ENCODE data around the gene TMEM184A. TPM values are rescaled to one million over a fixed set of nuclear protein-coding genes. Genes with fewer than 3 reads are reported as not detected.
"Not testable (repeated sequence)": the region's sequence is repeated elsewhere in the genome, so short reads cannot be mapped to it uniquely, and the experiment has no call there.

TMEM184A gene
- total and polyA plus RNA-seq, 2 donors: 6.7 to 9.7 TPM

DNA sequence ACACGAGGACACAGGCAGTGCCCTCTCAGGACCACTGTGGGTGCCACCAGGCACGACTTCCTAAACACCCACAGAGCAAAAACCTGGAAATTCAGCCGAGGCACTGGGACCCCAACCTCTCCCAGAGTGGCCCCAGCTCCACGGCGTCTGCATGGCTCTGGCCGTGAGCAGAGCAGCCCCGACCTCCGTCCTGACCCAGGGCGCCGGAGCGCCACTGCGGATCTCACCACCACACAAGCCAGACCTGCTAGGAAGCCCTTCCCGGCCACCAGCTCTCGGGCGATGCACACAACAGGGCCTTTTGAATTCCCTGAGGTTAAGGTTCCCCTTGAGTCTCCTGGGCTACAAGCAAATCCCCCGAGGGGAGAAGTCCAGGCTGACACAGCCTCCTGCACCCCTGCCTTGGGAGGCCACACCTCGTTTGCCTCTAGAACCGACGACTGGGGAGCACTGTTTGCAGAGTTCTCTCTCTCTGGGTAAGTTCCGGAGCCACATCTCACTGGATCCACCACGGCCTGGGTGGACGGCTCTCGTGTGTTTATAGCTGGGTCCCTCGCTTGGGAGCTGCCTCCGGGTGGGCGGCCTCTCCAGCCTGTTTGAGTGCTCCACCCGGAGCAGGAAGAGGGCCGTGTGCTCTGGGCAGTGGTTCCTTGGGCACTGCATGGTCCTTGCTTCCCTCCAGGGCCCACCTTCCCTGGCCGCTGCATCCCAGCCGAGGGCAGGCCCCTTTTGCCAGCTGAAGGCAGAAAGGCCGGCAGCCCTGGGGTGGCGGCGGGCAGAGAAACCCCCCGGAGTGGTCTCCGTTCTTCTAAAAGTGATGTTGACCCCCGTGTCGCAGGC lies 29.4 kb upstream of the TMEM184A start:
- 79% methylated on average over 37 of the region's 37 CpGs for WGBS
- no peak for DNase-seq (ENCODE audit: extremely low spot score)
- no peaks in the 10 kb centered on the region for H3K4me1 ChIP-seq (ENCODE audit: insufficient read depth)

DNA sequence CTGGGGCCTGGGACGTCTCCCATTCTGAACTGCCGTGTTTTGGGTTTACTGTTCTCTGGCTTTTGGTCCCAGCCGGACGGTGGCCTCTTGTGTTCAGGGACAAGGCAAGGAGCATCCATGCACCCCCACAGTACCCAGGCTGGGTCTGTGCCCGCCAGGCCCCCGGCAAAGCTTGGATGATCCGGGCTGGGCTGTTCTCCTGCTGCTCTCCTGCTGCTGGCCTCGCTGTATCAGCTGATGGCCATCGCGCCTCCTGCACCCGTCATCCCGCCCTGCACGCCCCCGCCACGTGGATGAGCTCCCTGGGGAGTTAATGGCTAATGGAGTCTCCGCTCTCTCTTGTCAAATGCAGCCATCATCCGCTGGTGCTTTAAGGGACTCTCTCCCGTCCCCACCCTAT lies 28.7 kb upstream of the TMEM184A start:
- no peaks in the 10 kb centered on the region for H3K4me1 ChIP-seq (ENCODE audit: insufficient read depth)
- H3K27ac ChIP-seq (ENCODE audit: low read depth): no peak overlapping the region
- no peaks in the 10 kb centered on the region for H3K36me3 ChIP-seq (ENCODE audit: insufficient read depth)
- WGBS: 90% methylated on average over 18 of the region's 18 CpGs
- no peak for DNase-seq (ENCODE audit: extremely low spot score)
- H3K4me3 ChIP-seq (ENCODE audit: low read depth, low read length): no peak overlapping the region

More for the DNA sequence above, 29.4 kb upstream of the TMEM184A start:
- no peaks in the 10 kb centered on the region for H3K36me3 ChIP-seq (ENCODE audit: insufficient read depth)
- H3K27ac ChIP-seq (ENCODE audit: low read depth): no peak overlapping the region
- no peak overlapping the region for H3K4me3 ChIP-seq (ENCODE audit: low read depth, low read length)

DNA sequence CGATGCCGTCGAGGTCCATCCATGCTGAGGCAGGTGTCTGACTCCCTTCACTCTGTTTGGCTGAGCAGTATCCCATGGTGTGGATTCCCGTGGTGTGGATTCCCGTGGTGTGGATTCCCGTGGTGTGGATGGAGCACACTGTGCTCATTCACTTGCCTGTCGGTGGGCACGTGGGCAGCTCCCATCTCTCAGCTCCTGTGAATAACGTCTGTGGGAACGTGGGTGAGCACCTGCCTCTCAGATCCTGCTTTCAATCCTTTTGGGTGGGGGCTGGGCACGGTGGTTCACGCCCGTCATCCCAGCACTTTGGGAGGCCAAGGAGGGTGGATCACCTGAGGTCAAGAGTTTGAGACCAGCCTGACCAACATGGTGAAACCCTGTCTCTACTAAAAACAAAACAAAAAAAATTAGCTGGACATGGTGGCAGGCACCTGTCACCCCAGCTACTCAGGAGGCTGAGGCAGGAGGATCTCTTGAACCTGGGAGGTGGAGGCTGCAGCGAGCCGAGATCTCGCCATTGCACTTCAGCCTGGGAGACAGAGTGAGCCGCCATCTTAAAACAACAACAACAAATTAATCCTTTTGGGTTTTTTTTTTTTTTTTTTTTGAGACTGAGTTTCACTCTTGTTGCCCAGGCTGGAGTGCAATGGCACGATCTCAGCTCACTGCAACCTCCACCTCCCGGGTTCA lies 27.4 kb upstream of the TMEM184A start:
- not testable (repeated sequence) for DNase-seq (ENCODE audit: extremely low spot score); H3K36me3 ChIP-seq (ENCODE audit: insufficient read depth); H3K27ac ChIP-seq (ENCODE audit: low read depth); H3K4me1 ChIP-seq (ENCODE audit: insufficient read depth); H3K4me3 ChIP-seq (ENCODE audit: low read depth, low read length)
- WGBS: 86% methylated on average over 19 of the region's 19 CpGs

DNA sequence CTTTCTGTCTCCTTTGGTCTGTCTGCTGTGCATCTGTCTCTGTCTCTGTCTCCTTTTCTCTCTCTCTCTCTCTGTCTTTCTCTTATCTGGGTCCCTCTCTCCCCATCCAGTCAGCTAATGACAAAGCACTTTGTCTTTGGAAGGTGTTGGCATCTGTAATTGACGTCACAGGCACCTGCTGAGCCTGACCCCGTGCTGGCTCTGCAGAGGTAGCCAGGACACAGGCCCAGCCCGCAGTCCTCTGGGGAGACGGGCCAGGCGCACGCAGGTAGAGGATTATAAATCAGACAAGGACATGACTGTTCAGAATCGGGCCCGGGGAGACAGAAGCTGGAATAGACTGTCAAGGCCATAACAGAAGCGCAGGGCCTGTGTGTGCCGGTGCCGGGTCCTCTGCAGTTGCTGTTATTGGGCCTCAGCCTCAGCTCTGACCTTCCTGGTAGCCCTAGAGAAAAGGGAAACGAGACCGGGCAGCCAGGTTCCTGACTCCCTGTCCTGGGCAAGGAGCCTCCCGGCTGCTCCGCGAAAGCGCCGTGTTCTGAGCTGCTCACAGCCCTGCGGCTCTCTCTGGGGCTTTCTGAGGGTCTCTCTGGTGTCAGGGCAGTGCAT lies 24.5 kb upstream of the TMEM184A start:
- H3K36me3 ChIP-seq (ENCODE audit: insufficient read depth): no peaks in the 10 kb centered on the region
- H3K4me1 ChIP-seq (ENCODE audit: insufficient read depth): no peaks in the 10 kb centered on the region
- H3K4me3 ChIP-seq (ENCODE audit: low read depth, low read length): no peak overlapping the region
- DNase-seq (ENCODE audit: extremely low spot score): no peak
- WGBS: 85% methylated on average over 19 of the region's 19 CpGs
- H3K27ac ChIP-seq (ENCODE audit: low read depth): no peak overlapping the region

DNA sequence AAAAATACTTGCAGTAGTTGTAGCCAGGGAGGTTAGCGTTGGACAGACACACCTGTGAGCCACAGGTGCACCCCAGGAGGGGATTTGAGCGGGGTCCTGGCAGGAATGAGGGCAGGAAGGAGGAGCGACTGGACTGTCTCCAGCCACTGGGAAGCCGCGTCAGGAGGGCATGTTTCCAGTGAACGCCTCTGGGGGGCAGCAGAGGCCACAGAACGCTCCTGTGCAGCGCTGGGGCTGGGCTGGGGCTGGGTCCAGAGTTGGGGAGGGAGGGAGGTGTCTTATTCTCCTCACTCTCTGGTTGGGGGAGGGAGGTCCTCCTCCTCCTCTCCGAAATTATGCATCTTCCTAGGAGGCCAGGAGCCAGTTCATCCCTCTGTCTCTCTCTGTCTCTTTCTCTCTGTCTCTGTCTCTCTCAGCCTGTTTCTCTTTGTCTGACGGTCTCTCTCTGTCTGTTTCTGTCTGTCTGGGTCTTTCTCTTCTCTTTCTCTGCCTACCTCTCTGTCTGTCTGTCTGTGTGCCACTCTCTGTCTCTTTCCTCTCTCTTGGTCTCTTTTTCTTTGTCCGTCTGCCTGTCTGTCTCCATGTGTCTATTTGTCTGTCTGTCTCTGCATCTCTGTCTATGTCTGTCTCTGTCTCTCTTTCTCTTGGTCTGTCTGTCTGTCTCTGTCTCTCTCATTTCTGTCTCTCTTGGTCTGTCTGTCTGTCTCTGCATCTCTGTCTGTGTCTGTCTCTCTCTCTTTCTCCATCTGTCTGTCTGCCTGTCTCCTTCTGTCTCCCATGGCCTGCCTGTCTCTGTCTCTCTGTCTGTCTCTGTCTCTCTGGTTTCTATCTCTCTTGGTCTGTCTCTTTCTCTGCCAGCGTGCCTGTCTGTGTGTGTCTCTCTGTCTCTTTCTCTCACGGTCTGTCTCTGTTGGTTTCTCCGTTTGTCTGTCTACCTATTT lies 23.7 kb upstream of the TMEM184A start:
- no peak for DNase-seq (ENCODE audit: extremely low spot score)
- H3K4me1 ChIP-seq (ENCODE audit: insufficient read depth): no peaks in the 10 kb centered on the region
- H3K36me3 ChIP-seq (ENCODE audit: insufficient read depth): no peaks in the 10 kb centered on the region
- no peak overlapping the region for H3K4me3 ChIP-seq (ENCODE audit: low read depth, low read length)
- 24% methylated on average over 14 of the region's 14 CpGs for WGBS
- no peak overlapping the region for H3K27ac ChIP-seq (ENCODE audit: low read depth)

DNA sequence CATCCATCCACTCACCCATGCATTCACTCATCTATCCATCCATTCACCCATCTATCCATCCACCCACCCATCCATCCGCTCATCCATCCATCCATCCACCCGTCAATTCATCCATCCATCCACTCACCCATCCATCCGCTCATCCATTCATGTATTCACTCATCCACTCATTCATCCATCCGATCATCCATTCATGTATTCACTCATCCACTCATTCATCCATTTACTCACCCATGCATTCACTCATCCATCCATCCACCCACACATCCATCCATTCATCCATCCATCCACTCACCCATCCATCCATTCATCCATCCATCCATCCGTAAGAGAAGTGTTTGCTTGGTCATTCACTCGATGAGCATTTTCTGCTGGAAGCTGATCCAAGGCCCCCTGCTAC lies 22.5 kb upstream of the TMEM184A start:
- no peaks in the 10 kb centered on the region for H3K36me3 ChIP-seq (ENCODE audit: insufficient read depth)
- 90% methylated on average over 6 of the region's 6 CpGs for WGBS
- no peak overlapping the region for H3K27ac ChIP-seq (ENCODE audit: low read depth)
- no peaks in the 10 kb centered on the region for H3K4me1 ChIP-seq (ENCODE audit: insufficient read depth)
- H3K4me3 ChIP-seq (ENCODE audit: low read depth, low read length): no peak overlapping the region
- DNase-seq (ENCODE audit: extremely low spot score): no peak

DNA sequence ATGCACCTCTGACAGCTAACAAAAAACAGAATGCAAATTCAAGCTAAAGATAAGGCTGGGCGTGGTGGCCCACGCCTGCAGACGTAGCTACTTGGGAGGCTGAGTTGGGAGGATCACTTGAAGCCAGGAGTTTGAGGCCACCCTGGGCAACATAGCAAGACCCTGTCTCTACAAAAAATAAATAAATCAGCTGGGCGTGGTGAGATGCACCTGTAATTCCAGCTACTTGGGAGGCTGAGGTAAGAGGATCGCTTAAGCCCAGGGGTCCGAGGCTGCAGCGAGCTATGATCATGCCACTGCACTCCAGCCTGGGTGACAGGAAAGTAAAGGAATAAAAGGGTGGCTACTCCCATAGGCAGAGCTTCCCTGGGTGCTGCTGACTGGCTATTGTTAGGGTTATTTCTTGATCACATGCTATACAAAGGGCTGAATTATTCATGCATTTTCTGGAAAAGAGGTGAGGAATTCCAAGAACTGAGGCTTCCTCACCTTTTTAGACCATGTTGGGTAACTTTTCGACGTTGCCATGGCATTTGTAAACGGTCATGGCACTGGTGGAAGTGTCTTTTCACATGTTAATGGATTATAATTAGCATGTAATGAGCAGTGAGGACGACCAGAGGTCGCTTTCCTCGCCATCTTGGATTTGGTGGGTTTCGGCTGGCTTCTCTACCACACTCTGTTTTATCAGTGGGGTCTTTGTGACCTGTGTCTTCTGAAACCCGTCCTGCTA lies 20.7 kb upstream of the TMEM184A start:
- Histone ChIP-seq H3K27ac (ENCODE audit: low read depth) (no peak overlapping the region), H3K4me1 (ENCODE audit: insufficient read depth) (no peaks in the 10 kb centered on the region), H3K4me3 (ENCODE audit: low read depth, low read length) (no peak overlapping the region), H3K36me3 (ENCODE audit: insufficient read depth) (no peaks in the 10 kb centered on the region)
- no peak for DNase-seq (ENCODE audit: extremely low spot score)
- 53% methylated on average over 15 of the region's 15 CpGs for WGBS

DNA sequence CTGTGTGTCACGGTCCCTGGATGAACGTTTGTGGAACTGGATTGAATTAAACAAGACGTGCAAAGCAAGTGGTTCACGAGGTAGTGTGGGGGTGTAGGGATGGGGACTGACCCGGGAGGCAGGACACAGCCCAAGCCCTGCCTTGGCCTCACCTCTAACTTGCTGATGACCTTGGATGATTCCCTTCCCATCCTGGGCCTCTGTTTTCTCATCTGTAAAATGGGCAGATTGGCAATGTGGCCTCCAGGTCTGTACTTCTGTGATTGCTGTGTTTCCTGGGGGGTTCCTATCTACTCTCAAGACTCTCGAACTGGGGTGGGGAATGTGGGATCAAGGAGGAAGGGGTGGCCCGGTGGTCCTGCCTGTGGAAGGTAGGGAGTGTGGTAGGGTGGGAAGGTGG lies 19.8 kb upstream of the TMEM184A start:
- Histone ChIP-seq H3K4me3 (ENCODE audit: low read depth, low read length) (no peak overlapping the region), H3K27ac (ENCODE audit: low read depth) (no peak overlapping the region), H3K4me1 (ENCODE audit: insufficient read depth) (peaks cover 2% of the 10 kb centered on the region), H3K36me3 (ENCODE audit: insufficient read depth) (no peaks in the 10 kb centered on the region)
- no peak for DNase-seq (ENCODE audit: extremely low spot score)
- 87% methylated on average over 7 of the region's 7 CpGs for WGBS

DNA sequence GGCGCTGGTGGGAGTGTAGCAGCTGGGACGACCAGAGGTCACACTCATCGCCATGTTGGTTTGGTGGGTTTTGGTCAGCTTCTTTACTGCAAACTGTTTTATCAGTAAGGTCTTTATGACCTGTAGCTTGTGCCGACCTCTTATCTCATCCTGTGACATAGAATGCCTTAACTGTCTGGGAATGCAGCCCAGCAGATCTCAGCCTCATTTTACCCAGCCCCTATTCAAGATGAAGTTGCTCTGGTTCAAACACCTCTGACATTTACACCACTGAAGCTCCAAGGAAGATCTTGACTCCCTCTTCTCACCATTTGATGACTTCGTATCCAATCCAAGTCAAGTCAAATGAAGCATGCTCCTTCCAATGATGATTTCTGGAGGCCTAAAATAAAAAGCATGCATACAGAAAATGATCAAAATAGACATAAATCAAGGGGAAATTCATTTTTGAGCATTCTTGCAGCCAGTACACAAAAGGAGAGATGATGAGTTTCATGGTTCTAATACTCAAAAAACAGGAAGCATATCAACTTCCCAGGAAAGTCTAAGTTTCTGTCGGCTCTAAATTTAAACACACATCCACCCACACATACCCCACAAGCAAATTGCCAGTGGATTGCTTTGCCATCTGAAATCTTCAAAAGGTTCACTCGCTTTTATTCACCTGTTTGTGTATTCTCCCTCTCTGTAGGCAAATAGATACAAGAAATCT lies 16.3 kb upstream of the TMEM184A start:
- no peak for DNase-seq (ENCODE audit: extremely low spot score)
- 81% methylated on average over 7 of the region's 7 CpGs for WGBS
- Histone ChIP-seq H3K27ac (ENCODE audit: low read depth) (no peak overlapping the region), H3K4me1 (ENCODE audit: insufficient read depth) (peaks cover 2% of the 10 kb centered on the region), H3K36me3 (ENCODE audit: insufficient read depth) (no peaks in the 10 kb centered on the region), H3K4me3 (ENCODE audit: low read depth, low read length) (no peak overlapping the region)

DNA sequence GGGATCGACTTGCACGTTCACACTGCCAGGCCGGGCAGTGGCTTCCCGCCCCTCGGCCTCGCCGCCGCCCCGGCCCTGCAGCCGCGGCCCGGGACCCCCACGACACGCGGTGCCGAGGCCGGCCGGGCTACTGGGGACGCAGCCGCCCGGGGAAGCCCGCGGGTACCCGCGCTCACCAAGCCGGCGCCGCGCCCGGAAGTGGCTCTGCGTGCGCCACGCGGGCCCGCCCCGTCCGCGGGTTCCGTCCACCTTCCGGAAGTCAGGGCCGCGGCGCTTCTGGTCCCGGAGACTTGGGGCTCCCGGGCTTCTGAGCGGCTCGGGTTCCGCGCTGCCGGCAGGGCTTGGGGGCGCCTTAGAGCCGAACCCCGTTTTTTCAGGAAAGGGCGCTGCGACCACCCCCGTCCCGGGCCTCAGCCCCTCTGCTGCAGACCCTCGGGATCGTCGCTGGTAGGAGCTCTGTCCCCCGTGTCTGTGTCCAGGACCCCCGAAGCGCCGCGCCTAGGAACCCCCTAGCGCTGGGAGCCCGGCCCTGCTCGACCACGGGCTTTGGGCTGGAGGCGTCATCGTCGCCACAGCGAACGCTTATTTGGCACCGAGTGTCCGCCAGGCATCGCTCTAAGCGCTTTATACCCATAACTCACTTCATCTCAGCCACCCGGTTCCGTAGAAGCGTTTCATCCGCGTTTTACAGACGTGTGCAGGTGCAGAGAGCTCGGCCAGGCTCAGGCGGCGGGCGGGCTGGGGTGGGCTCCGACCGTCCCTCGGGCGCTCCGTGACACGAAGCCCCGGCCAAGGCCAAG lies 14.0 kb upstream of the TMEM184A start, which contains the start of gene PSMG3:
PSMG3 (minus strand) TSS at position 200 of the 800 bp plus-strand sequence. CDS start 693 bp downstream, outside the sequence.
- peak within 1 kb of the TSS; percentile 90 for H3K4me3 ChIP-seq (ENCODE audit: low read depth, low read length)
- H3K36me3 ChIP-seq (ENCODE audit: insufficient read depth): no peaks in the 10 kb centered on the region
- peaks cover 2% of the 10 kb centered on the region for H3K4me1 ChIP-seq (ENCODE audit: insufficient read depth)
- peak; percentile 48 for DNase-seq (ENCODE audit: extremely low spot score)
- WGBS: under 1% methylated on average over 95 of the region's 95 CpGs
- peak within 1 kb of the TSS; percentile 96 for H3K27ac ChIP-seq (ENCODE audit: low read depth)

DNA sequence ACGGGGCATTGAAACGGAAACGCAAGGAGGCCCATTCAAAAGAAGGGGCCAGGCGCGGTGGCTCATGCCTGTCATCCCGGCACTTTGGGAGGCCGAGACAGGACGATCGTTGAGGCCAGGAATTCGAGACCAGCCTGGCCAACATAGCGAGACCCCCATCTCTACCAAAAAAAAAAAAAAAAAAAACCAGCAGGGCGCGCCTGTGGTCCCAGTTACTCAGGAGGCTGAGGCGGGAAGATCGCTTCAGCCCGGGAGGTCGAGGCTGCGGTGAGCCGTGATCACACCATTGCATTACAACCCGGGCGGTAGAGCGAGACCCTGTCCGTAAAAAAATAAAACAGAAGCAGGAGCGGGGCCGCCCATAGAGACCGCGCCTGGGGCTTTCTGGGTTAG lies 13.4 kb upstream of the TMEM184A start:
- no peaks in the 10 kb centered on the region for H3K36me3 ChIP-seq (ENCODE audit: insufficient read depth)
- DNase-seq (ENCODE audit: extremely low spot score): no peak
- peaks cover 2% of the 10 kb centered on the region for H3K4me1 ChIP-seq (ENCODE audit: insufficient read depth)
- 24% methylated on average over 27 of the region's 27 CpGs for WGBS
- peak overlapping the region; percentile 90 for H3K4me3 ChIP-seq (ENCODE audit: low read depth, low read length)
- peak overlapping the region; percentile 53 for H3K27ac ChIP-seq (ENCODE audit: low read depth)
